H1 (cell line): ENCODE data around the gene SRPX2. TPM values are rescaled to one million over a fixed set of nuclear protein-coding genes. Genes with fewer than 3 reads are reported as not detected.

Source experiments
- CTCF ChIA-PET: fragments of 300-600 bp; sonication (Branson Sonifier 250); formaldehyde crosslinking; loops from one replicate; lab custom pipeline; 2021; ENCODE audit not compliant: partially characterized antibody; lab: Charles Lee
- POLR2A ChIA-PET: fragments of 300-600 bp; sonication (Branson Sonifier 250); formaldehyde crosslinking; loops from one replicate; lab custom pipeline; 2021; ENCODE audit warnings: inconsistent platforms; ENCODE audit not compliant: partially characterized antibody; lab: Charles Lee
- DNase-seq, 2 experiments: peaks; one replicate each; pipeline versions ENCODE4 v3.0.0 to v3.0.0-alpha.2; 2010 to 2022; ENCODE audit warnings: low spot score in 2 of 2, low read depth in 1 of 2, mixed read lengths in 1 of 2
- FAIRE-seq: peaks from 2 replicates; lab custom pipeline; 2011; peaks lifted over from hg19 to GRCh38; lab: Jason Lieb, UNC
- H2AFZ ChIP-seq: 2 replicates; pipeline ENCODE4 v1.8.1; 2012; ENCODE audit warnings: low read length, inconsistent platforms
- H2AK5ac ChIP-seq: 2 replicates; pipeline ENCODE4 v1.6.1; 2013; ENCODE audit warnings: low read depth, low read length
- H2BK120ac ChIP-seq: replicated peaks from 2 replicates; pipeline ENCODE3; 2013; ENCODE audit warnings: low read depth, low read length, inconsistent platforms
- H2BK12ac ChIP-seq: 2 replicates; pipeline ENCODE4 v1.6.1; 2013; ENCODE audit warnings: low read depth, low read length
- H2BK15ac ChIP-seq: 2 replicates; pipeline ENCODE4 v1.6.1; 2013; ENCODE audit warnings: low read length
- H2BK20ac ChIP-seq: 2 replicates; pipeline ENCODE4 v1.6.1; 2013; ENCODE audit warnings: low read length
- H2BK5ac ChIP-seq: 2 replicates; pipeline ENCODE4 v1.6.1; 2013; ENCODE audit warnings: low read depth, low read length
- H3K14ac ChIP-seq: 2 replicates; pipeline ENCODE4 v1.6.1; 2013; ENCODE audit warnings: inconsistent platforms; ENCODE audit not compliant: insufficient read length
- H3K18ac ChIP-seq: 2 replicates; pipeline ENCODE4 v1.6.1; 2013; ENCODE audit warnings: low read length; ENCODE audit errors: extremely low read depth
- H3K23ac ChIP-seq: 2 replicates; pipeline ENCODE4 v1.6.1; 2013; ENCODE audit warnings: inconsistent platforms; ENCODE audit not compliant: insufficient read length
- H3K23me2 ChIP-seq: 2 replicates; pipeline ENCODE4 v1.6.1; 2013; ENCODE audit warnings: low read depth, low read length
- H3K27ac ChIP-seq: 2 replicates; pipeline ENCODE4 v1.6.1; 2011; ENCODE audit warnings: low read depth, low read length, inconsistent platforms
- H3K27me3 ChIP-seq, 4 experiments: replicated peaks in 1 of 4; 1 replicate in 1 of 4; 2 replicates in 3 of 4; pipeline versions ENCODE4 v1.6.1 to v1.8.1; 2011 to 2013; ENCODE audit warnings: low read length in 3 of 4, mild to moderate bottlenecking in 3 of 4, inconsistent platforms in 2 of 4, mixed read lengths in 2 of 4, moderate library complexity in 1 of 4; ENCODE audit not compliant: control insufficient read depth in 3 of 4, insufficient read depth in 3 of 4; ENCODE audit errors: extremely low read depth in 1 of 4
- H3K36me3 ChIP-seq, 4 experiments: 2 replicates each; pipeline versions ENCODE4 v1.6.1 to v1.8.1; 2011 to 2013; ENCODE audit warnings: mild to moderate bottlenecking in 4 of 4, low read length in 3 of 4, moderate library complexity in 2 of 4, control low read depth in 1 of 4, inconsistent platforms in 1 of 4; ENCODE audit not compliant: insufficient read depth in 4 of 4, control insufficient read depth in 2 of 4
- H3K4ac ChIP-seq: replicated peaks from 2 replicates; pipeline ENCODE3; 2013; ENCODE audit warnings: low read length, low read depth, mixed read lengths, inconsistent platforms; ENCODE audit not compliant: insufficient read length
- H3K4me1 ChIP-seq, 4 experiments: replicated peaks in 1 of 4; 1 replicate in 1 of 4; 2 replicates in 3 of 4; pipeline versions ENCODE4 v1.6.1 to v1.8.1; 2011 to 2013; ENCODE audit warnings: low read length in 3 of 4, inconsistent platforms in 2 of 4, mixed read lengths in 1 of 4; ENCODE audit not compliant: insufficient read depth in 4 of 4, control insufficient read depth in 3 of 4
- H3K4me2 ChIP-seq, 2 experiments: 2 replicates each; pipeline versions ENCODE4 v1.6.1 to v1.8.1; 2011 to 2013; ENCODE audit warnings: low read depth in 2 of 2, low read length in 2 of 2, control low read depth in 1 of 2, inconsistent platforms in 1 of 2, mild to moderate bottlenecking in 1 of 2; ENCODE audit not compliant: insufficient read depth in 1 of 2
- H3K4me3 ChIP-seq, 4 experiments: fragments of 200-600, 300-600 bp in 1 of 4; sonication (generic), shearing (Covaris generic), sonication (Bioruptor Twin) in 1 of 4; 2 replicates each; pipeline versions ENCODE4 v1.5.1 to v1.8.1; 2011 to 2016; ENCODE audit warnings: low read length in 4 of 4, low read depth in 3 of 4, control low read depth in 2 of 4, inconsistent platforms in 2 of 4, mild to moderate bottlenecking in 2 of 4, mixed read lengths in 1 of 4, moderate library complexity in 1 of 4; ENCODE audit not compliant: insufficient read depth in 2 of 4; ENCODE audit errors: extremely low read depth in 1 of 4
- H3K56ac ChIP-seq: replicated peaks from 2 replicates; pipeline ENCODE3; 2013; ENCODE audit warnings: low read depth, mild to moderate bottlenecking, mixed read lengths, low read length, inconsistent platforms; ENCODE audit not compliant: insufficient read length
- H3K79me1 ChIP-seq: 2 replicates; pipeline ENCODE4 v1.6.1; 2013; ENCODE audit warnings: low read depth, low read length, control low read depth
- H3K79me2 ChIP-seq, 2 experiments: 2 replicates each; pipeline versions ENCODE4 v1.6.1 to v1.8.1; 2012 to 2013; ENCODE audit warnings: low read length in 2 of 2, mild to moderate bottlenecking in 2 of 2, inconsistent platforms in 1 of 2; ENCODE audit not compliant: insufficient read depth in 2 of 2, control insufficient read depth in 1 of 2
- H3K9ac ChIP-seq, 4 experiments: replicated peaks in 1 of 4; 1 replicate in 1 of 4; 2 replicates in 3 of 4; pipeline versions ENCODE4 v1.6.1 to v1.8.1; 2011 to 2013; ENCODE audit warnings: low read depth in 3 of 4, low read length in 3 of 4, control low read depth in 2 of 4, mild to moderate bottlenecking in 2 of 4, moderate library complexity in 2 of 4, inconsistent platforms in 1 of 4; ENCODE audit errors: extremely low read depth in 1 of 4
- H3K9me3 ChIP-seq, 2 experiments: 2 replicates each; pipeline versions ENCODE4 v1.6.1 to v1.8.1; 2012 to 2013; ENCODE audit warnings: mild to moderate bottlenecking in 2 of 2, moderate library complexity in 2 of 2, control low read depth in 1 of 2, inconsistent platforms in 1 of 2, low read depth in 1 of 2, low read length in 1 of 2, mixed read lengths in 1 of 2; ENCODE audit not compliant: insufficient read depth in 2 of 2
- H4K20me1 ChIP-seq, 2 experiments: replicated peaks in 1 of 2; 2 replicates each; pipeline versions ENCODE3 to v1.8.1; 2011 to 2013; ENCODE audit warnings: inconsistent platforms in 2 of 2, low read length in 2 of 2, mild to moderate bottlenecking in 1 of 2; ENCODE audit not compliant: insufficient read depth in 2 of 2, control insufficient read depth in 1 of 2
- H4K5ac ChIP-seq: 2 replicates; pipeline ENCODE4 v1.6.1; 2013; ENCODE audit warnings: low read length, low read depth, mixed read lengths, inconsistent platforms; ENCODE audit not compliant: insufficient read length
- H4K8ac ChIP-seq: 2 replicates; pipeline ENCODE4 v1.8.0; 2013; ENCODE audit warnings: mild to moderate bottlenecking, moderate library complexity, low read length, inconsistent platforms; ENCODE audit not compliant: insufficient read depth; ENCODE audit errors: extremely low read depth
- H4K91ac ChIP-seq: replicated peaks from 2 replicates; pipeline ENCODE3; 2013; ENCODE audit warnings: low read length, mixed read lengths, inconsistent platforms; ENCODE audit not compliant: insufficient read length
- ATF2 ChIP-seq: IDR thresholded peaks from 2 replicates; pipeline ENCODE4 v1.6.1; 2012; ENCODE audit warnings: low read length, inconsistent platforms
- BRCA1 ChIP-seq: IDR thresholded peaks from 2 replicates; pipeline ENCODE4 v1.6.1; 2012; ENCODE audit warnings: low read depth, low read length, improper control_type of control experiment
- CHD2 ChIP-seq: IDR thresholded peaks from 2 replicates; pipeline ENCODE4 v1.6.1; 2012; ENCODE audit warnings: low read length, improper control_type of control experiment
- KDM4A ChIP-seq: IDR thresholded peaks from one replicate; pipeline ENCODE4 v1.7.1; 2012; ENCODE audit warnings: low read depth, mild to moderate bottlenecking, moderate library complexity, low read length, inconsistent platforms; ENCODE audit not compliant: severe bottlenecking
- MAFK ChIP-seq: IDR thresholded peaks from 2 replicates; pipeline ENCODE4 v1.6.1; 2012; ENCODE audit warnings: low read depth, mild to moderate bottlenecking, improper control_type of control experiment, low read length
- MAX ChIP-seq: IDR thresholded peaks from 2 replicates; pipeline ENCODE4 v1.6.1; 2012; ENCODE audit warnings: inconsistent platforms
- NANOG ChIP-seq: IDR thresholded peaks from 2 replicates; pipeline ENCODE4 v1.6.1; 2011; ENCODE audit warnings: low read length, low read depth, mild to moderate bottlenecking, inconsistent platforms; ENCODE audit not compliant: insufficient read depth, poor library complexity, severe bottlenecking
- RAD21 ChIP-seq, 2 experiments: IDR thresholded peaks in 1 of 2; conservative IDR thresholded peaks in 1 of 2; 2 replicates each; pipeline ENCODE4 v1.6.1; 2011; ENCODE audit warnings: low read depth in 2 of 2, low read length in 2 of 2, improper control_type of control experiment in 1 of 2, inconsistent platforms in 1 of 2, mild to moderate bottlenecking in 1 of 2, moderate library complexity in 1 of 2
- SAP30 ChIP-seq: fragments of 300-600 bp; sonication (generic); IDR thresholded peaks from 2 replicates; pipeline ENCODE4 v1.7.1; 2012; ENCODE audit warnings: low read length, moderate library complexity, mild to moderate bottlenecking, inconsistent platforms; ENCODE audit not compliant: insufficient read depth, insufficient replicate concordance
- SIRT6 ChIP-seq: IDR thresholded peaks from one replicate; pipeline ENCODE4 v1.7.1; 2012; ENCODE audit warnings: low read length, inconsistent platforms
- SP4 ChIP-seq: IDR thresholded peaks from 2 replicates; pipeline ENCODE4 v1.6.1; 2012; ENCODE audit warnings: low read length, inconsistent platforms
- SUZ12 ChIP-seq: fragments of 200-600 bp; sonication (generic); IDR thresholded peaks from 2 replicates; pipeline ENCODE4 v1.6.1; 2012; ENCODE audit warnings: mild to moderate bottlenecking, inconsistent platforms, low read length, moderate library complexity, mixed read lengths
- TEAD4 ChIP-seq: IDR thresholded peaks from 2 replicates; pipeline ENCODE4 v1.6.1; 2012; ENCODE audit warnings: low read depth, low read length, inconsistent platforms, mixed read lengths
- WGBS, 2 experiments: shearing (Covaris generic) in 1 of 2; methylation state at CpG; one replicate each; pipeline versions ENCODE4 v1.1.6 to v1.1.7; 2013 to 2015; ENCODE audit warnings: low lambda C conversion rate in 2 of 2, mixed read lengths in 2 of 2, inconsistent platforms in 1 of 2, low coverage in 1 of 2, missing lambda C conversion rate in 1 of 2; ENCODE audit not compliant: insufficient replicate concordance in 2 of 2, insufficient coverage in 1 of 2, insufficient read length in 1 of 2; ENCODE audit errors: extremely low coverage in 1 of 2, missing lambda C conversion rate in 1 of 2; 5-methylcytosine and 5-hydroxymethylcytosine counted together
- polyA plus RNA-seq, 7 experiments: library from polyadenylated mRNA; depleted of rRNA in 3 of 7; stranded (reverse) in 5 of 7; unstranded in 2 of 7; fragments of >200 nt in 5 of 7; fragments of 200-250 nt in 2 of 7; gene quantifications; 1 replicate in 5 of 7; 2 replicates in 1 of 7; 4 replicates in 1 of 7; pipeline versions ENCODE4 v1.2.1 to v1.2.3, GENCODE V29; 2011 to 2013; ENCODE audit warnings: missing spikeins in 2 of 7, mixed read lengths in 2 of 7
- total RNA-seq: library from RNA; stranded (reverse); fragmentation: NEBNext Ultra II Directional; extraction: Animal tissue kit (Norgen Biotek cat#: 25700); gene quantifications from 2 replicates; pipeline ENCODE4 v1.2.1, GENCODE V29; 2021

The SRPX2 gene
- total and polyA plus RNA-seq, 2 of the 8 experiments (the other 6 are each of a cell fraction or from before 2014, with no cell fraction given) = not detected

GRCh38 chrX:100687546-100687945 lies 43.5 kb downstream of the SRPX2 start:
- DNase-seq (no peak), FAIRE-seq (no peak)
- CTCF ChIA-PET = interaction anchor here (0.6 to 8.1 kb wide), 9 partner anchors 14 to 412 kb away, joined by 3 to 129 read pairs (median 11); partner anchors contain the start of gene SYTL4
- H3K27ac ChIP-seq = no peak overlapping the region
- H3K4ac ChIP-seq = no peak overlapping the region
- 87% methylated on average over 2 of the region's 2 CpGs; no CpG with 5 or more reads in 1 of the 2 experiments for WGBS, 2 experiments
- no peak overlapping the region for H2BK15ac ChIP-seq
- H3K4me2 ChIP-seq = no peak overlapping the region
- H3K79me1 ChIP-seq = no peaks in the 10 kb centered on the region
- H3K23ac ChIP-seq = no peak overlapping the region
- H2BK20ac ChIP-seq = no peak overlapping the region
- H2AFZ ChIP-seq = no peak overlapping the region
- H3K79me2 ChIP-seq = no peaks in the 10 kb centered on the region
- H3K4me1 ChIP-seq = no peaks in the 10 kb centered on the region
- no peak overlapping the region for H3K9ac ChIP-seq
- no peaks in the 10 kb centered on the region for H4K20me1 ChIP-seq
- H3K36me3 ChIP-seq = no peaks in the 10 kb centered on the region
- no peak overlapping the region for H2BK12ac ChIP-seq
- H3K27me3 ChIP-seq = no peaks in the 10 kb centered on the region
- no peak overlapping the region for H3K14ac ChIP-seq
- no peaks in the 10 kb centered on the region for H3K23me2 ChIP-seq
- no peak overlapping the region for H4K5ac ChIP-seq
- H3K56ac ChIP-seq = no peak overlapping the region
- H4K91ac ChIP-seq = no peak overlapping the region
- H3K4me3 ChIP-seq = no peak overlapping the region
- no peak overlapping the region for H2BK120ac ChIP-seq
- POLR2A ChIA-PET = no interaction called here
- H2BK5ac ChIP-seq = no peak overlapping the region
- no peak overlapping the region for H2AK5ac ChIP-seq
- no peak overlapping the region for H4K8ac ChIP-seq
- H3K18ac ChIP-seq = no peak overlapping the region
- no peaks in the 10 kb centered on the region for H3K9me3 ChIP-seq
- TF ChIP-seq RAD21 (IDR thresholded peaks at IDR 0.05 in 1 of 2, conservative IDR thresholded peaks at IDR 0.05 in 1 of 2; ENCODE audit: low read depth in 2 of 2, low read length in 2 of 2) (no peak), MAFK (no peak), ATF2 (no peak), SAP30 (no peak), TEAD4 (no peak), BRCA1 (no peak), CHD2 (no peak), NANOG (no peak), MAX (no peak), SP4 (no peak), SIRT6 (no peak), KDM4A (no peak), SUZ12 (no peak)
